Endodermal cell (in vitro differentiated cells): Measurements from ENCODE around the gene HS6ST3. TPM values are rescaled to one million over a fixed set of nuclear protein-coding genes. Genes with fewer than 3 reads are reported as not detected.

Experiments used
- DNase-seq: peaks from one replicate; pipeline ENCODE4 v3.0.0-alpha.2; 2017
- H3K27ac ChIP-seq: 2 replicates; pipeline ENCODE4 v1.5.1; 2013; ENCODE audit warnings: mild to moderate bottlenecking, low read depth, low read length, moderate library complexity
- H3K27me3 ChIP-seq: 2 replicates; pipeline ENCODE4 v1.6.1; 2013; ENCODE audit warnings: mild to moderate bottlenecking, low read length, moderate library complexity; ENCODE audit not compliant: insufficient read depth, control insufficient read depth, poor library complexity, severe bottlenecking
- H3K36me3 ChIP-seq: 2 replicates; pipeline ENCODE4 v1.7.0; 2013; ENCODE audit warnings: mild to moderate bottlenecking, low read length, moderate library complexity; ENCODE audit not compliant: control insufficient read depth, insufficient read depth
- H3K4me1 ChIP-seq: one replicate; pipeline ENCODE4 v1.7.0; 2013; ENCODE audit warnings: low read length; ENCODE audit not compliant: control insufficient read depth, insufficient read depth
- H3K4me3 ChIP-seq: 2 replicates; pipeline ENCODE4 v1.5.1; 2013; ENCODE audit warnings: mild to moderate bottlenecking, low read length, moderate library complexity
- H3K9ac ChIP-seq: 2 replicates; pipeline ENCODE4 v1.6.1; 2013; ENCODE audit warnings: mild to moderate bottlenecking, low read length, moderate library complexity; ENCODE audit not compliant: poor library complexity, severe bottlenecking; ENCODE audit errors: extremely low read depth
- H3K9me3 ChIP-seq: 2 replicates; pipeline ENCODE4 v1.6.1; 2013; ENCODE audit warnings: mild to moderate bottlenecking, low read length, moderate library complexity; ENCODE audit not compliant: control insufficient read depth
- H3K27ac Mint-ChIP-seq: 2 replicates; pipeline ENCODE4 v1.8.0; 2020; ENCODE audit warnings: mixed read lengths
- H3K27me3 Mint-ChIP-seq: 2 replicates; pipeline ENCODE4 v1.8.0; 2021; ENCODE audit warnings: mild to moderate bottlenecking, mixed read lengths; ENCODE audit not compliant: insufficient read depth
- H3K36me3 Mint-ChIP-seq: 2 replicates; pipeline ENCODE4 v1.8.0; 2020; ENCODE audit warnings: low read depth, mixed read lengths
- H3K4me1 Mint-ChIP-seq: 2 replicates; pipeline ENCODE4 v1.8.0; 2020; ENCODE audit warnings: mixed read lengths
- H3K4me3 Mint-ChIP-seq: 2 replicates; pipeline ENCODE4 v1.8.0; 2020; ENCODE audit warnings: mild to moderate bottlenecking, moderate library complexity, mixed read lengths
- H3K9me3 Mint-ChIP-seq: 2 replicates; pipeline ENCODE4 v1.8.0; 2020; ENCODE audit warnings: mild to moderate bottlenecking, mixed read lengths
- CTCF ChIP-seq: fragments of 200-600 bp; sonication (generic); conservative IDR thresholded peaks from 2 replicates; pipeline ENCODE4 v1.5.0; 2021; ENCODE audit warnings: antibody characterized with exemption, mild to moderate bottlenecking
- WGBS, 2 experiments: methylation state at CpG; one replicate each; pipeline versions ENCODE4 v1.1.5 to v1.1.7; 2013; ENCODE audit warnings: missing lambda C conversion rate in 2 of 2, mixed read lengths in 1 of 2; ENCODE audit not compliant: insufficient coverage in 1 of 2, insufficient read length in 1 of 2; 5-methylcytosine and 5-hydroxymethylcytosine counted together
- total RNA-seq, 2 donors: library from RNA; stranded (reverse); fragmentation: NEBNext Ultra II Directional in 1 of 2; extraction: Animal tissue kit (Norgen Biotek cat#: 25700) in 1 of 2; gene quantifications; 2 replicates in 1 of 2; 3 replicates in 1 of 2; pipeline ENCODE4 v1.2.1, GENCODE V29; 2021

The HS6ST3 gene
- total RNA-seq, 2 donors from 2014 or later, result 0.84 to 1.1 TPM

- WGBS, 2 experiments, result 76 to 89% methylated on average over 2 of the region's 2 CpGs
- no peak overlapping the region for H3K4me3 Mint-ChIP-seq
- no peak for TF ChIP-seq CTCF
Measured at GRCh38 chr13:96532804-96533203, 442.9 kb downstream of the HS6ST3 start.

DNA sequence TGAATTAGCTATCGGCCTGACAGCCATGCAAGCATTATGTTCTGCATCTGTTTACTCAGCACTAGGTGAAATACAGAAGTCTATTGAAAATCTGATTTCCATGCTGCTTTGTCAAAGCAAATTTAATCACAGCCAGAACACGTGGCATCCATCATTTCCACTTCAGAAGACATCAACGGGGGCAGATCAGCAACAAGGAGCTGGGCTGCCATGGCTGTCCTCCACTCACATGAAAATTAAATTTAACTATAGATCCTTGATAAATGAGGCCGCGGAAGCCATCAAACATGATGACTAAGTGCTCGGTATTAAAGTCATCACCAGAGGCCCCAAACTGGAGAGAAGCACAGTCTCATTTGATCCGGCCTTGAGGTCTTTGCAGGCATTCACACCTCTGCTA, 443.5 kb downstream of the HS6ST3 start:
- H3K4me1 Mint-ChIP-seq, result peaks cover 25% of the 10 kb centered on the region
- DNase-seq, result no peak
- H3K4me3 ChIP-seq, result no peak overlapping the region
- H3K4me3 Mint-ChIP-seq, result no peak overlapping the region
- H3K27ac Mint-ChIP-seq, result no peak overlapping the region
- H3K27me3 ChIP-seq, result no peaks in the 10 kb centered on the region
- H3K36me3 Mint-ChIP-seq, result no peaks in the 10 kb centered on the region
- peaks cover 2% of the 10 kb centered on the region for H3K27me3 Mint-ChIP-seq
- no peaks in the 10 kb centered on the region for H3K9me3 ChIP-seq
- no peaks in the 10 kb centered on the region for H3K9me3 Mint-ChIP-seq
- WGBS, 2 experiments, result 83 to 87% methylated on average over 4 to 7 of the region's 7 CpGs
- peaks cover 5% of the 10 kb centered on the region for H3K4me1 ChIP-seq
- no peak for TF ChIP-seq CTCF
- H3K27ac ChIP-seq, result no peak overlapping the region
- H3K9ac ChIP-seq, result no peak overlapping the region
- H3K36me3 ChIP-seq, result no peaks in the 10 kb centered on the region

More at GRCh38 chr13:96532804-96533203, 442.9 kb downstream of the HS6ST3 start:
- Mint-ChIP-seq H3K27ac (no peak overlapping the region), H3K36me3 (no peaks in the 10 kb centered on the region), H3K27me3 (peaks cover 2% of the 10 kb centered on the region), H3K9me3 (no peaks in the 10 kb centered on the region), H3K4me1 (peaks cover 25% of the 10 kb centered on the region)
- H3K36me3 ChIP-seq, result no peaks in the 10 kb centered on the region
- H3K27ac ChIP-seq, result no peak overlapping the region
- H3K27me3 ChIP-seq, result no peaks in the 10 kb centered on the region
- H3K4me3 ChIP-seq, result no peak overlapping the region
- DNase-seq, result no peak
- peaks cover 5% of the 10 kb centered on the region for H3K4me1 ChIP-seq
- H3K9ac ChIP-seq, result no peak overlapping the region
- no peaks in the 10 kb centered on the region for H3K9me3 ChIP-seq

DNA sequence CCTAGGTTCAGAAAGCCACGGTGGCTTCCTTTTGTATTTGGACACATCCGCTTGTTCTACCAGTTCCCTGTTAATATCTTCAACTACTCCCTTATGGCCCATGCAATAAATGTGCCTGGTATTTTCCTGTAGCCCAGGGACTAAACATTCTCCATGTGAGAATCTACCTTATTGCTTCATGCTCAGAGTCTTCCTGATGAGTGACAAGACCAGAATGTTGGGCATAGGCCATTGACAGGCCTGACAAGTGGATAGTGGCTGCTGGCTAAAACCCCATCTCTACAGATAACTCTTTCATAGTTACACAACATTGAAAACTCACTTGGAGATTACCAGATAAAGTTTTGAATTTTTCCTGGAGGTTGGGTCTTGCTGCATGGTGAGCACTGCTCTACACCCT, 449.9 kb downstream of the HS6ST3 start:
- no peak overlapping the region for H3K27ac ChIP-seq
- H3K4me3 ChIP-seq, result no peak overlapping the region
- H3K4me3 Mint-ChIP-seq, result no peak overlapping the region
- H3K27me3 ChIP-seq, result no peaks in the 10 kb centered on the region
- TF ChIP-seq CTCF, result no peak
- H3K9ac ChIP-seq, result no peak overlapping the region
- no peaks in the 10 kb centered on the region for H3K9me3 ChIP-seq
- H3K4me1 Mint-ChIP-seq, result peaks cover 5% of the 10 kb centered on the region
- WGBS, 2 experiments, result 99 to 100% methylated on average over 2 of the region's 2 CpGs
- H3K27me3 Mint-ChIP-seq, result peaks cover 2% of the 10 kb centered on the region
- DNase-seq, result no peak
- no peaks in the 10 kb centered on the region for H3K36me3 ChIP-seq
- H3K4me1 ChIP-seq, result no peaks in the 10 kb centered on the region
- H3K27ac Mint-ChIP-seq, result no peak overlapping the region
- no peaks in the 10 kb centered on the region for H3K9me3 Mint-ChIP-seq
- H3K36me3 Mint-ChIP-seq, result no peaks in the 10 kb centered on the region
